ENCODE data around the gene FILIP1. TPM values are rescaled to one million over a fixed set of nuclear protein-coding genes. Genes with fewer than 3 reads are reported as not detected.

FILIP1 gene
- total RNA-seq, 1 experiment from 2014 or later: not detected

DNA sequence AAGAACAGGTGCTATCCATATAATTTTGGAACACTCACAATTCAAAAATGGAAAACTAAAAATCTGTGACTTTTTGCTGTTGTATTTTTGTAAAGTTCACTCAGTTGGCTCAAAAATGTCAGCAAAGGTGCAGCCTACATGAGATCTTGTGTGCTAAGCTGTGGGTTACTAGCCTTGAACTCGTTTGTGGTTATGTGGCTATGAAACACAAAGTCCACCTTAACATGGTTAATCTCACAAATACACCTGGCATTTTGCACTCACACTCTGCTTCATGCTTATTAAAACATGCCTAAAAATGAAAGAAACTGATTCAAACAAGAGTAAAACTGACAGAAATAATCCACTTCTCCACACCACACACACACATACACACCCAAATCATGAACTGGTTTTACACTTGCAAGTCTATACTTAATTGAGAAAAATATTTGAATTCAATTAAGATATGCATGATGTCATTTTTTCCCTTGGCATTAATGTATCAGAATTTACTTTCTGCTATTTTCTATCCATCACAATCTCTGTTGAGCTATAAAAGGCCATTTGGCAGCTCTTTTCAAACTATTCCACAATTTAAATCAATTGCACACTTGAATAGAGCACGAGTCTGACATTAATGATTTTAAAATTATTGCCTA is 186.1 kb downstream of the FILIP1 start:
- Histone ChIP-seq H4K20me1 (ENCODE audit: low read length) (no peaks in the 10 kb centered on the region), H3F3A (ENCODE audit: low read length, unreplicated experiment) (no peaks in the 10 kb centered on the region), H3K27ac (ENCODE audit: low read length) (no peak overlapping the region), H3K4me3 (ENCODE audit: low read length) (no peak overlapping the region), H2AFZ (ENCODE audit: low read length) (no peak overlapping the region), H3K9me3 (ENCODE audit: low read length) (no peaks in the 10 kb centered on the region), H3K4me2 (ENCODE audit: low read length) (no peak overlapping the region), H3K27me3 (ENCODE audit: low read length) (no peaks in the 10 kb centered on the region), H3K9ac (ENCODE audit: low read length) (no peak overlapping the region), H3K36me3 (ENCODE audit: low read depth, low read length) (no peaks in the 10 kb centered on the region), H3K9me2 (replicated peaks; ENCODE audit: low read length) (no peaks in the 10 kb centered on the region), H3K79me2 (ENCODE audit: low read length) (no peaks in the 10 kb centered on the region), H3K4me1 (ENCODE audit: insufficient read depth, low read length) (no peaks in the 10 kb centered on the region)
- no peak for TF ChIP-seq EZH2phosphoT487 (IDR thresholded peaks at IDR 0.05; ENCODE audit: borderline replicate concordance, low read length)
- no peak for TF ChIP-seq EZH2 (IDR thresholded peaks at IDR 0.05; ENCODE audit: low read length, unreplicated experiment)
- no peak for TF ChIP-seq CTCF (conservative IDR thresholded peaks at IDR 0.05; ENCODE audit: low read depth, low read length)
- no TSS peak for BruUV-seq (replicated peaks)
- POLR2A ChIA-PET (ENCODE audit: unreplicated experiment): interaction anchor here (0.6 kb wide), 1 partner anchor 151 kb away, joined by 5 read pairs; no protein-coding TSS in a partner anchor
- CTCF ChIA-PET: no interaction called here
- DNase-seq: no peak
- no peak for ATAC-seq
- intact Hi-C loops (cut with micrococcal nuclease): no loop called here

- no peak for TF ChIP-seq EZH2 (IDR thresholded peaks at IDR 0.05; ENCODE audit: low read length, unreplicated experiment)
- no peak for TF ChIP-seq CTCF (conservative IDR thresholded peaks at IDR 0.05; ENCODE audit: low read depth, low read length)
- TF ChIP-seq EZH2phosphoT487 (IDR thresholded peaks at IDR 0.05; ENCODE audit: borderline replicate concordance, low read length): no peak
- intact Hi-C loops (cut with micrococcal nuclease): no loop called here
- no peak overlapping the region for H3K4me2 ChIP-seq (ENCODE audit: low read length)
These were observed 187.5 kb downstream of the FILIP1 start for GRCh38 chr6:75306064-75306463.

GRCh38 chr6:75305573-75305972 is 188.0 kb downstream of the FILIP1 start:
- POLR2A ChIA-PET (ENCODE audit: unreplicated experiment): no interaction called here
- ATAC-seq: no peak

More at GRCh38 chr6:75306064-75306463, 187.5 kb downstream of the FILIP1 start:
- H3K4me3 ChIP-seq (ENCODE audit: low read length): no peak overlapping the region
- BruUV-seq (replicated peaks): no TSS peak
- H4K20me1 ChIP-seq (ENCODE audit: low read length): no peaks in the 10 kb centered on the region
- DNase-seq (no peak), ATAC-seq (no peak)
- no peak overlapping the region for H3K27ac ChIP-seq (ENCODE audit: low read length)
- H3K27me3 ChIP-seq (ENCODE audit: low read length): no peaks in the 10 kb centered on the region
- no peaks in the 10 kb centered on the region for H3K36me3 ChIP-seq (ENCODE audit: low read depth, low read length)
- H3K79me2 ChIP-seq (ENCODE audit: low read length): no peaks in the 10 kb centered on the region
- ChIA-PET POLR2A (ENCODE audit: unreplicated experiment) (no interaction called here), CTCF (no interaction called here)
- H3K4me1 ChIP-seq (ENCODE audit: insufficient read depth, low read length): no peaks in the 10 kb centered on the region
- H2AFZ ChIP-seq (ENCODE audit: low read length): no peak overlapping the region
- no peaks in the 10 kb centered on the region for H3K9me2 ChIP-seq (replicated peaks; ENCODE audit: low read length)
- H3F3A ChIP-seq (ENCODE audit: low read length, unreplicated experiment): no peaks in the 10 kb centered on the region
- H3K9ac ChIP-seq (ENCODE audit: low read length): no peak overlapping the region
- H3K9me3 ChIP-seq (ENCODE audit: low read length): no peaks in the 10 kb centered on the region

More at GRCh38 chr6:75305573-75305972, 188.0 kb downstream of the FILIP1 start:
- no peaks in the 10 kb centered on the region for H3K9me3 ChIP-seq (ENCODE audit: low read length)
- no peaks in the 10 kb centered on the region for H3K4me1 ChIP-seq (ENCODE audit: insufficient read depth, low read length)
- intact Hi-C loops (cut with micrococcal nuclease): no loop called here
- H3F3A ChIP-seq (ENCODE audit: low read length, unreplicated experiment): no peaks in the 10 kb centered on the region
- H3K79me2 ChIP-seq (ENCODE audit: low read length): no peaks in the 10 kb centered on the region
- no peak for TF ChIP-seq CTCF (conservative IDR thresholded peaks at IDR 0.05; ENCODE audit: low read depth, low read length)
- no peak for TF ChIP-seq EZH2 (IDR thresholded peaks at IDR 0.05; ENCODE audit: low read length, unreplicated experiment)
- no peak for TF ChIP-seq EZH2phosphoT487 (IDR thresholded peaks at IDR 0.05; ENCODE audit: borderline replicate concordance, low read length)
- no peak overlapping the region for H2AFZ ChIP-seq (ENCODE audit: low read length)
- no peaks in the 10 kb centered on the region for H3K9me2 ChIP-seq (replicated peaks; ENCODE audit: low read length)
- BruUV-seq (replicated peaks): no TSS peak
- H3K27ac ChIP-seq (ENCODE audit: low read length): no peak overlapping the region
- no peak overlapping the region for H3K4me3 ChIP-seq (ENCODE audit: low read length)
- no peak overlapping the region for H3K4me2 ChIP-seq (ENCODE audit: low read length)
- no peaks in the 10 kb centered on the region for H4K20me1 ChIP-seq (ENCODE audit: low read length)
- CTCF ChIA-PET: no interaction called here
- no peak for DNase-seq
- H3K36me3 ChIP-seq (ENCODE audit: low read depth, low read length): no peaks in the 10 kb centered on the region
- no peak overlapping the region for H3K9ac ChIP-seq (ENCODE audit: low read length)
- H3K27me3 ChIP-seq (ENCODE audit: low read length): no peaks in the 10 kb centered on the region
